Dedifferentiated amniotic fluid mesenchymal stem cell (primary cell): ENCODE data around the gene SYT7.

ENCODE experiments used
- DNase-seq: peaks from one replicate; pipeline ENCODE4 v3.0.0-alpha.2; 2016; ENCODE audit errors: extremely low spot score

Gene SYT7

GRCh38 chr11:61535998-61536675 lies 44.7 kb downstream of the SYT7 start:
- no peak for DNase-seq

GRCh38 chr11:61534933-61535839 lies 45.7 kb downstream of the SYT7 start:
- no peak for DNase-seq

- no peak for DNase-seq
Measured at GRCh38 chr11:61534025-61534932, 46.6 kb downstream of the SYT7 start.

- no peak for DNase-seq
Measured at GRCh38 chr11:61533401-61533800, 47.5 kb downstream of the SYT7 start.

- no peak for DNase-seq
Measured at GRCh38 chr11:61533039-61533375, 47.9 kb downstream of the SYT7 start.

GRCh38 chr11:61532134-61533038 lies 48.5 kb downstream of the SYT7 start:
- no peak for DNase-seq

- DNase-seq: no peak
Measured at GRCh38 chr11:61531044-61531443, 49.8 kb downstream of the SYT7 start.

- DNase-seq: no peak
Measured at GRCh38 chr11:61529537-61530225, 51.2 kb downstream of the SYT7 start.

GRCh38 chr11:61528114-61528513 lies 52.8 kb downstream of the SYT7 start:
- DNase-seq: no peak

GRCh38 chr11:61526956-61527731 lies 53.7 kb downstream of the SYT7 start:
- no peak for DNase-seq

- no peak for DNase-seq
Measured at GRCh38 chr11:61526229-61526628, 54.6 kb downstream of the SYT7 start.

- no peak for DNase-seq
Measured at GRCh38 chr11:61524963-61525587, 55.8 kb downstream of the SYT7 start.

- no peak for DNase-seq
Measured at GRCh38 chr11:61524446-61524845, 56.4 kb downstream of the SYT7 start.

- no peak for DNase-seq
Measured at GRCh38 chr11:61522881-61523280, 58.0 kb downstream of the SYT7 start.

- no peak for DNase-seq
Measured at GRCh38 chr11:61518032-61518795, 62.7 kb downstream of the SYT7 start.

- no peak for DNase-seq
Measured at GRCh38 chr11:61516675-61517572, 64.0 kb downstream of the SYT7 start.

- no peak for DNase-seq
Measured at GRCh38 chr11:61516191-61516590, 64.7 kb downstream of the SYT7 start.
